Liver (tissue), 9 donors: ENCODE data around the gene DNASE2B. TPM values are rescaled to one million over a fixed set of nuclear protein-coding genes. Genes with fewer than 3 reads are reported as not detected.

Experiments
- DNase-seq: peaks from one replicate; pipeline ENCODE4 v3.0.0-alpha.2; 2017; ENCODE audit warnings: low spot score
- H3K27ac ChIP-seq, 2 donors: one replicate each; pipeline ENCODE4 v1.7.0; 2013; ENCODE audit warnings: inconsistent platforms in 2 of 2, low read length in 2 of 2, control low read depth in 1 of 2, low read depth in 1 of 2, mild to moderate bottlenecking in 1 of 2
- H3K27me3 ChIP-seq, 4 donors: one replicate each; pipeline versions ENCODE4 v1.6.1 to v1.7.0; 2013; ENCODE audit warnings: low read length in 3 of 4, inconsistent platforms in 1 of 4, mild to moderate bottlenecking in 1 of 4, moderate library complexity in 1 of 4; ENCODE audit not compliant: control insufficient read depth in 4 of 4, insufficient read depth in 4 of 4
- H3K36me3 ChIP-seq, 4 donors: one replicate each; pipeline versions ENCODE4 v1.6.1 to v1.7.0; 2013; ENCODE audit warnings: low read length in 3 of 4, mild to moderate bottlenecking in 3 of 4, low read depth in 1 of 4, moderate library complexity in 1 of 4; ENCODE audit not compliant: control insufficient read depth in 4 of 4, insufficient read depth in 3 of 4
- H3K4me1 ChIP-seq, 4 donors: one replicate each; pipeline versions ENCODE4 v1.6.1 to v1.7.0; 2013; ENCODE audit warnings: low read length in 3 of 4, mild to moderate bottlenecking in 3 of 4, moderate library complexity in 1 of 4; ENCODE audit not compliant: control insufficient read depth in 4 of 4, insufficient read depth in 4 of 4
- H3K4me3 ChIP-seq, 3 donors: one replicate each; pipeline versions ENCODE4 v1.6.1 to v1.7.0; 2013; ENCODE audit warnings: low read length in 3 of 3, control low read depth in 1 of 3, low read depth in 1 of 3, mild to moderate bottlenecking in 1 of 3
- H3K9ac ChIP-seq, 2 donors: one replicate each; pipeline ENCODE4 v1.7.0; 2013; ENCODE audit warnings: low read length in 2 of 2, mild to moderate bottlenecking in 2 of 2, moderate library complexity in 2 of 2, control low read depth in 1 of 2, low read depth in 1 of 2
- H3K9me3 ChIP-seq, 4 donors: one replicate each; pipeline versions ENCODE4 v1.6.1 to v1.7.0; 2013; ENCODE audit warnings: low read length in 3 of 4; ENCODE audit not compliant: control insufficient read depth in 4 of 4
- ATF3 ChIP-seq: IDR thresholded peaks from 2 replicates; pipeline ENCODE4 v1.6.1; 2016; ENCODE audit warnings: antibody characterized with exemption
- EGR1 ChIP-seq, 2 donors: IDR thresholded peaks; 2 replicates each; pipeline ENCODE4 v1.6.1; 2016 to 2018; ENCODE audit warnings: antibody characterized with exemption in 2 of 2, low read depth in 2 of 2
- FOXA1 ChIP-seq: IDR thresholded peaks from 2 replicates; pipeline ENCODE4 v1.6.1; 2016; ENCODE audit warnings: antibody characterized with exemption
- GABPA ChIP-seq, 2 donors: IDR thresholded peaks in 1 of 2; conservative IDR thresholded peaks in 1 of 2; 2 replicates each; pipeline ENCODE4 v1.6.1; 2016; ENCODE audit warnings: antibody characterized with exemption in 2 of 2, mild to moderate bottlenecking in 1 of 2, moderate library complexity in 1 of 2
- HNF4A ChIP-seq, 2 donors: conservative IDR thresholded peaks; 2 replicates each; pipeline ENCODE4 v1.6.1; 2016; ENCODE audit warnings: antibody characterized with exemption in 2 of 2, mild to moderate bottlenecking in 2 of 2
- JUND ChIP-seq, 2 donors: IDR thresholded peaks; 2 replicates each; pipeline ENCODE4 v1.6.1; 2016; ENCODE audit warnings: antibody characterized with exemption in 2 of 2
- NR2F2 ChIP-seq: IDR thresholded peaks from 2 replicates; pipeline ENCODE4 v1.6.1; 2016; ENCODE audit warnings: antibody characterized with exemption
- RAD21 ChIP-seq, 2 donors: IDR thresholded peaks; 2 replicates each; pipeline ENCODE4 v1.6.1; 2016; ENCODE audit warnings: antibody characterized with exemption in 2 of 2, mild to moderate bottlenecking in 2 of 2
- REST ChIP-seq: IDR thresholded peaks from 2 replicates; pipeline ENCODE4 v1.6.1; 2016; ENCODE audit warnings: antibody characterized with exemption, mild to moderate bottlenecking
- RXRA ChIP-seq, 2 donors: IDR thresholded peaks; 2 replicates each; pipeline ENCODE4 v1.6.1; 2017 to 2018; ENCODE audit warnings: antibody characterized with exemption in 2 of 2, mild to moderate bottlenecking in 1 of 2
- SP1 ChIP-seq: IDR thresholded peaks from 2 replicates; pipeline ENCODE4 v1.6.1; 2018; ENCODE audit warnings: antibody characterized with exemption, mild to moderate bottlenecking
- TAF1 ChIP-seq: conservative IDR thresholded peaks from 2 replicates; pipeline ENCODE4 v1.6.1; 2016; ENCODE audit warnings: antibody characterized with exemption, mild to moderate bottlenecking
- ZBTB33 ChIP-seq: IDR thresholded peaks from 2 replicates; pipeline ENCODE4 v1.6.1; 2016; ENCODE audit warnings: antibody characterized with exemption
- WGBS: extraction: QIAGEN DNeasy Blood & Tissue Kit; methylation state at CpG from one replicate; pipeline ENCODE4 v1.1.7; 2013; 5-methylcytosine and 5-hydroxymethylcytosine counted together
- polyA plus RNA-seq, 2 donors: library from polyadenylated mRNA; stranded (reverse) in 1 of 2; unstranded in 1 of 2; fragments of 200-250 nt in 1 of 2; fragments of >200 nt in 1 of 2; fragmentation: Nextera tagmentation in 1 of 2; extraction: Ambion mirVana in 1 of 2; gene quantifications; one replicate each; pipeline versions ENCODE4 v1.2.1 to v1.2.3, GENCODE V29; 2013 to 2015
- total RNA-seq, 2 donors: library from RNA; depleted of rRNA; stranded (reverse); fragments of >200 nt; gene quantifications; one replicate each; pipeline ENCODE4 v1.2.3, GENCODE V29; 2014
- donor health status: healthy.
- donor health status: healthy.
- donor health status: healthy.
- donor health status: healthy.
- donor health status: healthy.

DNASE2B gene
- total and polyA plus RNA-seq, 4 donors = not detected

- TF ChIP-seq REST = no peak
Observed at GRCh38 chr1:84355556-84355955, 42.7 kb upstream of the DNASE2B start (continued).

DNA sequence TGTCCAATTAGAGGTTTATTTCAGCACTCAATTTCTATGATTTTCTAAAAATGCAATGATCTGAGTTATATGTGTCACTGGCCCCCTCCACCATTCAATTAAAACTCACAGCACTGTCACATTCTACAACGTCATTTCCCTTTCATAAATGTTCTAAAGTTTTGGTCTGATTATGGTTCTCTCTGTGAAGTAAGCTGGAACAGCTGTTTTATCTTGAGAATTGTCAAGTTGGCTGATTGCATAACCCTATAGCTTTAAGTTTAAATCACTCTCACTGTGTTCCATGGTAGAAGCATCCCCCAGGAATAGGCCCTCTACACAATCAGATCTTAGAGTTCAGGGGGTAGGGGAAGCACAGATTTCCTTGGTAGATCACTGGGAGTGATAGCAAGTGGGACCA is 41.4 kb upstream of the DNASE2B start:
- no peaks in the 10 kb centered on the region for H3K36me3 ChIP-seq
- H3K9me3 ChIP-seq = no peaks in the 10 kb centered on the region
- H3K9ac ChIP-seq = no peak overlapping the region
- no peaks in the 10 kb centered on the region for H3K4me1 ChIP-seq
- no peak for DNase-seq
- no peaks in the 10 kb centered on the region for H3K27me3 ChIP-seq
- WGBS = 77% methylated on average over 1 of the region's 1 CpG
- no peak overlapping the region for H3K27ac ChIP-seq
- no peak for TF ChIP-seq GABPA (IDR thresholded peaks at IDR 0.05 in 1 of 2, conservative IDR thresholded peaks at IDR 0.05 in 1 of 2)
- TF ChIP-seq SP1 = no peak
- TF ChIP-seq ZBTB33 = no peak
- TF ChIP-seq EGR1 (IDR thresholded peaks at IDR 0.05; ENCODE audit: low read depth in 2 of 2) = no peak
- TF ChIP-seq RAD21 (IDR thresholded peaks at IDR 0.05) = no peak
- no peak for TF ChIP-seq REST
- TF ChIP-seq FOXA1 = no peak
- no peak for TF ChIP-seq RXRA (IDR thresholded peaks at IDR 0.05)
- no peak for TF ChIP-seq ATF3
- no peak for TF ChIP-seq HNF4A (conservative IDR thresholded peaks at IDR 0.05)
- no peak for TF ChIP-seq JUND (IDR thresholded peaks at IDR 0.05)
- no peak for TF ChIP-seq TAF1
- TF ChIP-seq NR2F2 = no peak
- H3K4me3 ChIP-seq = no peak overlapping the region
